Body of pancreas (tissue), 4 donors: ENCODE data around the gene DRP2.

Experiments used
- POLR2A ChIP-seq, 3 donors: fragments of 450-650 bp; IDR thresholded peaks; one replicate each; pipeline ENCODE4 v1.6.1; 2016; ENCODE audit warnings: antibody characterized with exemption in 3 of 3, mild to moderate bottlenecking in 2 of 3
- TF ChIP-seq, protein P1 (sequence below), 7 experiments: fragments of 450-650 bp in 4 of 7; fragments of 200-600 bp in 3 of 7; sonication (generic) in 3 of 7; IDR thresholded peaks; one replicate each; pipeline ENCODE4 v1.5.1; 2016 to 2019; ENCODE audit warnings: antibody characterized with exemption in 7 of 7

DNA sequence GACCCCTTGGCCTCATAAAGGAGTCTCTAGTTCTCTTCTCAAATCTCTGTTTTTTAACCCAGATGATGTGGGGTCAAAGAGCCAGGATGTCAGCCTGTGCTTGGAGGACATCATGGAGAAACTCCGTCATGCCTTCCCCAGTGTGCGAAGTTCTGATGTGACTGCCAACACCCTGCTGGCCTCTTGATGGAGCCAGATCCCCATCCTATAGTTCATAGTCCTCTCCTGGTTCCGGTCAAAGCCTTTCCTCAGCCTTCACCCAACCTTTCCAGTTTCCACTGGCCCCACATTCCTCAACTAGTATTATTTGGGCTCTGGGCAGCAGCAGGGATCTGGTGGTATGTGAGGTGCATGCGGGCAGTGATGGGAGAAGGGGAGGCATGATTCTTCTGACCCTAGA, 40.8 kb downstream of the DRP2 start:
- TF ChIP-seq, protein P1, sequence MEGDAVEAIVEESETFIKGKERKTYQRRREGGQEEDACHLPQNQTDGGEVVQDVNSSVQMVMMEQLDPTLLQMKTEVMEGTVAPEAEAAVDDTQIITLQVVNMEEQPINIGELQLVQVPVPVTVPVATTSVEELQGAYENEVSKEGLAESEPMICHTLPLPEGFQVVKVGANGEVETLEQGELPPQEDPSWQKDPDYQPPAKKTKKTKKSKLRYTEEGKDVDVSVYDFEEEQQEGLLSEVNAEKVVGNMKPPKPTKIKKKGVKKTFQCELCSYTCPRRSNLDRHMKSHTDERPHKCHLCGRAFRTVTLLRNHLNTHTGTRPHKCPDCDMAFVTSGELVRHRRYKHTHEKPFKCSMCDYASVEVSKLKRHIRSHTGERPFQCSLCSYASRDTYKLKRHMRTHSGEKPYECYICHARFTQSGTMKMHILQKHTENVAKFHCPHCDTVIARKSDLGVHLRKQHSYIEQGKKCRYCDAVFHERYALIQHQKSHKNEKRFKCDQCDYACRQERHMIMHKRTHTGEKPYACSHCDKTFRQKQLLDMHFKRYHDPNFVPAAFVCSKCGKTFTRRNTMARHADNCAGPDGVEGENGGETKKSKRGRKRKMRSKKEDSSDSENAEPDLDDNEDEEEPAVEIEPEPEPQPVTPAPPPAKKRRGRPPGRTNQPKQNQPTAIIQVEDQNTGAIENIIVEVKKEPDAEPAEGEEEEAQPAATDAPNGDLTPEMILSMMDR (IDR thresholded peaks at IDR 0.05), result peak in 1 of 7 experiments; percentile 7
- no peak for TF ChIP-seq POLR2A (IDR thresholded peaks at IDR 0.05)
